Ascending aorta (tissue), 2 donors: ENCODE data around the gene GNG14. TPM values are rescaled to one million over a fixed set of nuclear protein-coding genes. Genes with fewer than 3 reads are reported as not detected.

ENCODE experiments used
- DNase-seq, 2 donors: peaks; one replicate each; pipeline ENCODE4 v3.0.0-alpha.2; 2019; ENCODE audit warnings: low spot score in 2 of 2
- H3K27ac ChIP-seq, 2 donors: fragments of 200-600 bp; sonication (generic); one replicate each; pipeline ENCODE4 v1.5.1; 2016 to 2017; ENCODE audit warnings: mild to moderate bottlenecking in 1 of 2
- H3K27me3 ChIP-seq: fragments of 200-600 bp; sonication (generic); one replicate; pipeline ENCODE4 v1.5.1; 2017
- H3K36me3 ChIP-seq, 2 donors: fragments of 200-600 bp; sonication (generic); one replicate each; pipeline ENCODE4 v1.5.1; 2016
- H3K4me1 ChIP-seq, 2 donors: fragments of 200-600 bp; sonication (generic); one replicate each; pipeline ENCODE4 v1.5.1; 2016 to 2017; ENCODE audit warnings: mild to moderate bottlenecking in 1 of 2
- H3K4me3 ChIP-seq, 2 donors: fragments of 200-600 bp; sonication (generic); one replicate each; pipeline ENCODE4 v1.5.1; 2016 to 2017; ENCODE audit warnings: mild to moderate bottlenecking in 1 of 2
- H3K9me3 ChIP-seq, 2 donors: fragments of 200-600 bp; sonication (generic); one replicate each; pipeline ENCODE4 v1.5.1; 2016
- intact Hi-C: fragments of 100-400 bp; cut with DNase I; formaldehyde crosslinking; loops from one replicate; pipeline ENCODE4 v1.15.1; 2023
- total RNA-seq: library from RNA; depleted of rRNA; stranded (reverse); fragments of >200 nt; gene quantifications from one replicate; pipeline ENCODE4 v1.1.0, GENCODE V29; 2016
- TF ChIP-seq, protein P1 (sequence below), 3 experiments: fragments of 200-600 bp in 2 of 3; fragments of 450-650 bp in 1 of 3; sonication (generic) in 2 of 3; IDR thresholded peaks; one replicate each; pipeline ENCODE4 v1.5.1; 2016 to 2019; ENCODE audit warnings: antibody characterized with exemption in 3 of 3, mild to moderate bottlenecking in 1 of 3, moderate library complexity in 1 of 3

Gene GNG14
- total RNA-seq, 1 donor from 2014 or later: not detected

DNA sequence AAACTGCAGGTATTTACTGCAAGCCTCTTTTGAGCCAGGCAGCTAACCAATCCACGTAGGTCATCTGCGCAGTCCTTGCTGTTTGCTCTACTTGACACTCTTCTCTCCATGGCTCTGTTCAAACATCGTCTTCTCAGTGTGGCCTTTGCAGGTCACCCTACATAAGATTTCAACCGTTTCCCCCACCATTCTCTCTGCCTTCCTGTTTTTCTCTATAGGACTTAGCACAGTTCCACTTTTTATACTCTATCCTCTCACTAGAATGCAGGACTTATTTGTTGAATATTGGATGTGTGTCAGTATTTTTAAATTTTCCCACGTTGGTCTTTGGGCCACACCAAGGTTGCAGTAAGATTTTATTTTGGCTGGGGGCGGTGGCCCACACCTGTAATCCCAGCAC lies 10.3 kb downstream of the GNG14 start:
- Histone ChIP-seq H3K4me3 (no peak overlapping the region), H3K36me3 (peaks cover 30 to 33% of the 10 kb centered on the region in 2 donors), H3K27ac (no peak overlapping the region), H3K9me3 (no peaks in the 10 kb centered on the region), H3K27me3 (no peaks in the 10 kb centered on the region), H3K4me1 (peaks cover 5 to 13% of the 10 kb centered on the region in 2 donors)
- TF ChIP-seq, protein P1, sequence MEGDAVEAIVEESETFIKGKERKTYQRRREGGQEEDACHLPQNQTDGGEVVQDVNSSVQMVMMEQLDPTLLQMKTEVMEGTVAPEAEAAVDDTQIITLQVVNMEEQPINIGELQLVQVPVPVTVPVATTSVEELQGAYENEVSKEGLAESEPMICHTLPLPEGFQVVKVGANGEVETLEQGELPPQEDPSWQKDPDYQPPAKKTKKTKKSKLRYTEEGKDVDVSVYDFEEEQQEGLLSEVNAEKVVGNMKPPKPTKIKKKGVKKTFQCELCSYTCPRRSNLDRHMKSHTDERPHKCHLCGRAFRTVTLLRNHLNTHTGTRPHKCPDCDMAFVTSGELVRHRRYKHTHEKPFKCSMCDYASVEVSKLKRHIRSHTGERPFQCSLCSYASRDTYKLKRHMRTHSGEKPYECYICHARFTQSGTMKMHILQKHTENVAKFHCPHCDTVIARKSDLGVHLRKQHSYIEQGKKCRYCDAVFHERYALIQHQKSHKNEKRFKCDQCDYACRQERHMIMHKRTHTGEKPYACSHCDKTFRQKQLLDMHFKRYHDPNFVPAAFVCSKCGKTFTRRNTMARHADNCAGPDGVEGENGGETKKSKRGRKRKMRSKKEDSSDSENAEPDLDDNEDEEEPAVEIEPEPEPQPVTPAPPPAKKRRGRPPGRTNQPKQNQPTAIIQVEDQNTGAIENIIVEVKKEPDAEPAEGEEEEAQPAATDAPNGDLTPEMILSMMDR (IDR thresholded peaks at IDR 0.05): no peak
- intact Hi-C loops: no loop called here
- DNase-seq: no peak

DNA sequence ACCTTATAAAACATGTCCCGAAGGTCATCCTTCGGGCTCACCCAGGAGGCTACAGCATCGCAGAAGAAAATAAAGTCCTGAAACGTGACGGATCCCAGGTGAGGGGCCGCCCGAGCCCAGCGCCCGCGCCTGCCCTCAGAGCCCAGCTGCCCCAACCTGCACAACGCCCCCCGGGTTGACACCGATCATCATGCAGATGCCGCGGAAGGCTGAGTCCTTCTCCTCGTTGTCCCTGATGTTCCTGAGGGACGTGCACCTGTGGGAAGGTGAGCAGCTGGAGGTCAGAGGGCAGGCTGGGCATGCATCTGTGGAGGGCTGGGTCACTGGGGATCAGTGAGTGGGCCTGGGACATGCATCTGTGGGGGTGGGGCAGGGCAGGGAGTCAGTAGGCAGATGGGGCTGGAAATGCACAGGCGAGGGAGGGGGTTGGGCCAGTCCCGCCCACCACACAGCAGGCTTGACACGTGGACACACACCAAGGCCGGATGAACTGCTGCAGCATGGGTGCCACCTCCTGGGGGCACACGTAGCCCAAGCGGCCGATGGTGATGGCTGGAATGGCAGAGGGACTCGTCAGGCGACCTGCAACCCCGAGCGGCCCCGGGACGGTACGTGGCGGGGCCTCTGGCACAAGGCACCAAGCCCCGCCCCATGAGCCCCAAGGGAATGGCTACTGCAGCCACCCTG lies 13.9 kb downstream of the GNG14 start:
- no peak overlapping the region for H3K4me3 ChIP-seq
- H3K27ac ChIP-seq: no peak overlapping the region
- H3K27me3 ChIP-seq: no peaks in the 10 kb centered on the region
- DNase-seq: no peak
- H3K36me3 ChIP-seq: peaks cover 66 to 69% of the 10 kb centered on the region in 2 donors
- H3K4me1 ChIP-seq: peaks cover 0 to 4% of the 10 kb centered on the region in 2 donors
- no peaks in the 10 kb centered on the region for H3K9me3 ChIP-seq
- TF ChIP-seq, protein P1 (IDR thresholded peaks at IDR 0.05): no peak
- intact Hi-C loops: no loop called here

DNA sequence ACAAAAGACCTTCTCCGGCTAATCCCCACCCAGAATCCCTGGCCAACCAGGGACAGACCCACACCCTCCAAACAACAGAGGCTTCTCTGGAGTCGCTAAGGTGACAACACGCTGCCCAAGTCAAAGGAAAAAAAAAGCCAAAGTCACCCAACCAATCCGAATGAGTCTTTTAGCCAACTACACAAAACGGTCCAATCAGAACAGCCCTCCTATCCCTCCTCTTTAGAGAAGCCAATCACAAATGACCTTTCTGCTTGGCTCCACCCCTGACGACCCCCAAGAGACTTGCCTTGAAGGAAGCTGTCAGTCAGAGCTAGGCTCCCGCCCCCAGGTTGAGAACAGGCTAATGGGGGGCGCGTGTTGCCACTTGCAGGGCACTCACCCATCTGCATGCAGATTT lies 15.2 kb downstream of the GNG14 start:
- H3K36me3 ChIP-seq: peaks cover 79 to 82% of the 10 kb centered on the region in 2 donors
- no peaks in the 10 kb centered on the region for H3K4me1 ChIP-seq
- intact Hi-C loops: no loop called here
- no peak for DNase-seq
- TF ChIP-seq, protein P1 (IDR thresholded peaks at IDR 0.05): no peak
- no peak overlapping the region for H3K27ac ChIP-seq
- no peak overlapping the region for H3K4me3 ChIP-seq
- no peaks in the 10 kb centered on the region for H3K27me3 ChIP-seq
- H3K9me3 ChIP-seq: no peaks in the 10 kb centered on the region

- peaks cover 91 to 100% of the 10 kb centered on the region in 2 donors for H3K36me3 ChIP-seq
- no peak overlapping the region for H3K4me3 ChIP-seq
- H3K27me3 ChIP-seq: no peaks in the 10 kb centered on the region
- TF ChIP-seq, protein P1 (IDR thresholded peaks at IDR 0.05): no peak
- no peak for DNase-seq
- no peak overlapping the region for H3K27ac ChIP-seq
- H3K4me1 ChIP-seq: no peaks in the 10 kb centered on the region
- intact Hi-C loops: no loop called here
- H3K9me3 ChIP-seq: no peaks in the 10 kb centered on the region
Measured at GRCh38 chr19:12705169-12705568, 17.4 kb downstream of the GNG14 start.

DNA sequence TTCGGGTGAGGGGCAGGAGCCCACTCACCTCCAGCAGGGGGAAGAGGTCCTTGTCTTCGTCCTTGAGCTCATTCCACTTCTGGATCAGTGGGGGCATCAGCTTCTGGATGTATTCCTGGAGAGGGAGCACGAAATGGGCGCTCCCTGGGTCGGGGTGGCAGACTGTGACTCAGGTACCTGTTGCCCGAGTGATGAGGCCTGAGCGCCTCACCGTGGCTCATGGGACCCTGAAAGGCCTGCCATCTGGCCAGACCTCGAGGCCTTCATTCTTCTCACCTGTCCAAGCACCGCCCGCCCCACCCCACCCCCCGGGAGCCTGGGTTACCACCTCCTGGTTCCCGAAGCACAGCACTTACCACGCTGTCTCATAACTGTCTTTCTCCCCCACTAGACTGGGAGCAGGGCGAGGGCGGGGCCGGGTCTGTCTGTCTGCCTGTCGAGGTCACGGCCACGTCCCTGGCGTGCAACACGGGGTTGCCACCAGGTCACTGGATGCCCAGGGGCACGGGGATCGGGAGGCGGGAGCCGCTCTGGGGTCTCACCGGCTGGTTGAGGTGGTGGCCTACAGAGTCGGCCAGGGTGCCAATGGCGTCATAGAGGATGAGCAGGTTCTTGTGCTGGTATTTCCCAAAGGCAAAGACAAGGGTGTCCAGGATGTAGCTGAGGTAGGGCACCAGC lies 18.0 kb downstream of the GNG14 start:
- Histone ChIP-seq H3K4me1 (no peaks in the 10 kb centered on the region), H3K36me3 (peaks cover 91 to 100% of the 10 kb centered on the region in 2 donors), H3K4me3 (no peak overlapping the region), H3K27me3 (no peaks in the 10 kb centered on the region), H3K9me3 (no peaks in the 10 kb centered on the region), H3K27ac (no peak overlapping the region)
- intact Hi-C loops: no loop called here
- TF ChIP-seq, protein P1 (IDR thresholded peaks at IDR 0.05): no peak
- no peak for DNase-seq
